Neural progenitor cell (in vitro differentiated cells): ENCODE results near the gene STKLD1.

Experiments used
- CTCF ChIP-seq: fragments of 200-600 bp; sonication (generic); IDR thresholded peaks from 2 replicates; pipeline ENCODE4 v1.5.1; 2017; ENCODE audit warnings: antibody characterized with exemption, mild to moderate bottlenecking
- EZH2phosphoT487 ChIP-seq: fragments of 200-600 bp; sonication (generic); IDR thresholded peaks from 2 replicates; pipeline ENCODE4 v1.6.1; 2017; ENCODE audit warnings: antibody characterized with exemption

- TF ChIP-seq EZH2phosphoT487, result no peak
- TF ChIP-seq CTCF, result no peak
These were observed 49.0 kb downstream of the STKLD1 start for GRCh38 chr9:133425049-133425632.
